ENCODE measurements around the gene WDR64.
"Not testable (repeated sequence)": the region's sequence is repeated elsewhere in the genome, so short reads cannot be mapped to it uniquely, and the experiment has no call there.

WDR64 gene

GRCh38 chr1:241826613-241827012, 174.5 kb downstream of the WDR64 start:
- not testable (repeated sequence) for H3K27ac ChIP-seq (ENCODE audit: low read depth, low read length); H3K27me3 ChIP-seq (ENCODE audit: control insufficient read depth in 5 of 5, insufficient read depth in 4 of 5, low read length in 5 of 5); H3K4me1 ChIP-seq (ENCODE audit: control insufficient read depth in 5 of 5, insufficient read depth in 5 of 5, low read length in 5 of 5); H3K9me3 ChIP-seq (ENCODE audit: control insufficient read depth in 5 of 5, low read length in 5 of 5); H3K36me3 ChIP-seq (ENCODE audit: control insufficient read depth in 5 of 5, insufficient read depth in 5 of 5, low read length in 5 of 5); H3K4me3 ChIP-seq (ENCODE audit: low read depth in 1 of 5, low read length in 5 of 5); H3K9ac ChIP-seq (ENCODE audit: low read length in 5 of 5)

DNA sequence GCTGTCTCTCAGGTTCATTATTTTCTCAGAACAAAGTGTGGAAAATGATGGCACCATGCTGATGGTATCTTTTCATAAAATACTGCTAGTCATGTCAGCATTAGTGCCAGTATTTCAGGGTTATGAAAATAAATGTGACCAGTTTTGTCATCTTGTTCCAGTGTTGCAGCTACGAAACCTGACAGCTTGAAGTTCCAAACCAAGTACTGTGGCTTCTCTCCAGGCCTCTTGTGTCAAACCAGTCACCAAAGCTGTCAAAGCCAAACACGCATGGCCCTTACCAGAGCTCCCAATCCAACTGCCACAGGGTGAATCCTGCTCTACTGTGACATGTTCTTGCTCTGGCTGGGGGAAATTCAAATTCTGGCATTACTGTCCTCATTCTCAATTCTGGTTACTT, 175.2 kb downstream of the WDR64 start:
- Histone ChIP-seq H3K9me3 (ENCODE audit: control insufficient read depth in 5 of 5, low read length in 5 of 5) (no peaks in the 10 kb centered on the region), H3K27me3 (ENCODE audit: control insufficient read depth in 5 of 5, insufficient read depth in 4 of 5, low read length in 5 of 5) (no peaks in the 10 kb centered on the region), H3K27ac (ENCODE audit: low read depth, low read length) (no peak overlapping the region), H3K4me3 (ENCODE audit: low read depth in 1 of 5, low read length in 5 of 5) (no peak overlapping the region), H3K9ac (ENCODE audit: low read length in 5 of 5) (no peak overlapping the region), H3K4me1 (ENCODE audit: control insufficient read depth in 5 of 5, insufficient read depth in 5 of 5, low read length in 5 of 5) (peaks cover 0 to 3% (median 0%) of the 10 kb centered on the region in 5 donors), H3K36me3 (ENCODE audit: control insufficient read depth in 5 of 5, insufficient read depth in 5 of 5, low read length in 5 of 5) (no peaks in the 10 kb centered on the region)

- Histone ChIP-seq H3K9me3 (ENCODE audit: control insufficient read depth in 5 of 5, low read length in 5 of 5) (no peaks in the 10 kb centered on the region), H3K36me3 (ENCODE audit: control insufficient read depth in 5 of 5, insufficient read depth in 5 of 5, low read length in 5 of 5) (no peaks in the 10 kb centered on the region), H3K27ac (ENCODE audit: low read depth, low read length) (no peak overlapping the region), H3K4me3 (ENCODE audit: low read depth in 1 of 5, low read length in 5 of 5) (no peak overlapping the region), H3K4me1 (ENCODE audit: control insufficient read depth in 5 of 5, insufficient read depth in 5 of 5, low read length in 5 of 5) (peaks cover 0 to 3% (median 0%) of the 10 kb centered on the region in 5 donors), H3K9ac (ENCODE audit: low read length in 5 of 5) (no peak overlapping the region), H3K27me3 (ENCODE audit: control insufficient read depth in 5 of 5, insufficient read depth in 4 of 5, low read length in 5 of 5) (peaks cover 0 to 4% (median 0%) of the 10 kb centered on the region in 5 donors)
Measured at GRCh38 chr1:241828463-241829021, 176.5 kb downstream of the WDR64 start.

DNA sequence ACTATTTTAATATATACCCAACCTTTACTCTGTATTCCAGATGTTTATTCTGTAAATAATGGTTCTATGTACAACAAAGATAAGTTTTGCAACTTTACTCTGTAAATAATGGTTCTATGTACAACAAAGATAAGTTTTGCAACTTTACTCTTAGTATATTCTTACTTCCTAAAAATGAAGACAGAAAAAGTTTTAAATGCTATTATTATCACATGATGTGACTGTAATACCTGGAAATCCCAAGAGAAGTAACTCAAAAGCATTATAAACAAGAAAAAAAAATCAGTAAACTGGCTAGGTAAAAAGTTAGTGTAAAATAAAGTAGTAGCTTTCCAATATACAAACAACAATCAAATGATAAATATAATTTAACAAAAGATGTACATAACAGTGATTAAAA, 177.4 kb downstream of the WDR64 start:
- Histone ChIP-seq H3K4me3 (ENCODE audit: low read depth in 1 of 5, low read length in 5 of 5) (no peak overlapping the region), H3K9ac (ENCODE audit: low read length in 5 of 5) (no peak overlapping the region), H3K9me3 (ENCODE audit: control insufficient read depth in 5 of 5, low read length in 5 of 5) (no peaks in the 10 kb centered on the region), H3K36me3 (ENCODE audit: control insufficient read depth in 5 of 5, insufficient read depth in 5 of 5, low read length in 5 of 5) (no peaks in the 10 kb centered on the region), H3K27ac (ENCODE audit: low read depth, low read length) (no peak overlapping the region), H3K27me3 (ENCODE audit: control insufficient read depth in 5 of 5, insufficient read depth in 4 of 5, low read length in 5 of 5) (peaks cover 0 to 4% (median 0%) of the 10 kb centered on the region in 5 donors), H3K4me1 (ENCODE audit: control insufficient read depth in 5 of 5, insufficient read depth in 5 of 5, low read length in 5 of 5) (peaks cover 0 to 3% (median 0%) of the 10 kb centered on the region in 5 donors)

DNA sequence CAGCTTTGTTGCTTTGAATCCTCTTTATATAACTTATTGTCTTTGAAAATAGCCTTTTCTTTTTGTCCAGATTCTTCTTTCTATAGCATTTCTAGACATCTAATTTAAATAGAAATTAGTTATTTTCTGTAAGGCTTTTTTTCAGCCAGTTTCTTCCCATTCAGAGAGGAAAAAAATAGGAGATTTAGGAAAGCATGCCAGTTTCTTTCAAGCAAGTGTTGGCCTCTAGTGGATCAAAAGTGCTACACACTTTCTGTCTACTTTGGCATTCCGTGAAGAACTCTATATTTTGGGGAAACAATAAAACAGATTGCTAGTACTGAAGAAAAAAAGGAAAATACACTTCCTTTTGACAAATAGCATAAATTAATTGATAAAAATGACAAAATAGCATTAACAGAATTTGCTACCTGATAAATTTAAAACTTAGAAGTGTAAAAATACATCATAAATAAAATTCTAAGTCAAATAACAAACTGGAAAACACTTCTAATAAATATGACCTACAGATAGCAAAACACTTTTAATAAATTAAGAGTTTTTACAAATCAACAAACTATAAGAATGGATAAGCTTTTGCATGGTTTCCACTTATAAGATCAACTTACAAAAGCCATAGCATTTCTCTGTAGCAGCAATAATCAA, 182.8 kb downstream of the WDR64 start:
- Histone ChIP-seq H3K4me1 (ENCODE audit: control insufficient read depth in 5 of 5, insufficient read depth in 5 of 5, low read length in 5 of 5) (no peaks in the 10 kb centered on the region), H3K36me3 (ENCODE audit: control insufficient read depth in 5 of 5, insufficient read depth in 5 of 5, low read length in 5 of 5) (no peaks in the 10 kb centered on the region), H3K9ac (ENCODE audit: low read length in 5 of 5) (no peak overlapping the region), H3K4me3 (ENCODE audit: low read depth in 1 of 5, low read length in 5 of 5) (no peak overlapping the region), H3K9me3 (ENCODE audit: control insufficient read depth in 5 of 5, low read length in 5 of 5) (no peaks in the 10 kb centered on the region), H3K27me3 (ENCODE audit: control insufficient read depth in 5 of 5, insufficient read depth in 4 of 5, low read length in 5 of 5) (peaks cover 0 to 4% (median 0%) of the 10 kb centered on the region in 5 donors), H3K27ac (ENCODE audit: low read depth, low read length) (no peak overlapping the region)

DNA sequence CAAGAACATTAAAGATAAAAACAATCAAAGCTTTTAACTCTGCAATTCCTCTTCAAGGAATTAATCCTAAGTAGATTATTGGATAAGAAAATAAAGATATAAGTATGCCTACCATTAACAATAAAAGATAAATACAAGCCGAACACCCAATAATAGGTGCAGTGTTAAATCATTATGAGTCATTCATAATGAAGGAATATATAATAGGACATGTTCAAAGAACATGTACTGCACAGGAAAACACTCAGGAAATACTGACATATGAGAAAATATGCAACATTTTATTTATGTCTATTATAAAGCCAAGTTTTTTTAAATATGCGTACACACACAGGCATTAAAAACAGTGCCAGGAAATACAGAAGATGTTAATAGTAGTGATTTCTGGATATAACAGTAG, 184.9 kb downstream of the WDR64 start:
- no peaks in the 10 kb centered on the region for H3K9me3 ChIP-seq (ENCODE audit: control insufficient read depth in 5 of 5, low read length in 5 of 5)
- H3K4me1 ChIP-seq (ENCODE audit: control insufficient read depth in 5 of 5, insufficient read depth in 5 of 5, low read length in 5 of 5): no peaks in the 10 kb centered on the region
- peaks cover 0 to 4% (median 0%) of the 10 kb centered on the region in 5 donors for H3K27me3 ChIP-seq (ENCODE audit: control insufficient read depth in 5 of 5, insufficient read depth in 4 of 5, low read length in 5 of 5)
- no peak overlapping the region for H3K27ac ChIP-seq (ENCODE audit: low read depth, low read length)
- H3K9ac ChIP-seq (ENCODE audit: low read length in 5 of 5): no peak overlapping the region
- no peak overlapping the region for H3K4me3 ChIP-seq (ENCODE audit: low read depth in 1 of 5, low read length in 5 of 5)
- no peaks in the 10 kb centered on the region for H3K36me3 ChIP-seq (ENCODE audit: control insufficient read depth in 5 of 5, insufficient read depth in 5 of 5, low read length in 5 of 5)

DNA sequence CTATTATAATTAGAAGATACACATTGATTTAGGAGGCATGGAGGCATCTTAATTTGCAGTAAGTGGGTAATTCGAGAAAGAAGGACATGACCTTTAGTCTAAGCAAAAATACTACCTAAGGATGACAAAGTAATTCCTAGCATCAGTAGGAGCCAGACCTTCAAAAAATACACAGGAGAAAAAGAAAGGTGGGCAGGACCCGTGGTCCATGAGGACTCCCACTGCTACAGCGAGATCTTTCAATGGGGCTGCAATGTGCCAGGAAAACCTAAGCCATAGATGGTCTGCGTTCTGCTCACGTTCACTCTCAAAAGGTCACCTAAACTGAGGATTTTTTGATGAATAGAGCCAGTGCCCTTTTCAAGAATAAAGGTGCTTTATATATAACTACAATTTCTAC, 185.3 kb downstream of the WDR64 start:
- no peaks in the 10 kb centered on the region for H3K36me3 ChIP-seq (ENCODE audit: control insufficient read depth in 5 of 5, insufficient read depth in 5 of 5, low read length in 5 of 5)
- H3K9me3 ChIP-seq (ENCODE audit: control insufficient read depth in 5 of 5, low read length in 5 of 5): no peaks in the 10 kb centered on the region
- H3K4me1 ChIP-seq (ENCODE audit: control insufficient read depth in 5 of 5, insufficient read depth in 5 of 5, low read length in 5 of 5): no peaks in the 10 kb centered on the region
- no peak overlapping the region for H3K9ac ChIP-seq (ENCODE audit: low read length in 5 of 5)
- peaks cover 0 to 4% (median 0%) of the 10 kb centered on the region in 5 donors for H3K27me3 ChIP-seq (ENCODE audit: control insufficient read depth in 5 of 5, insufficient read depth in 4 of 5, low read length in 5 of 5)
- H3K27ac ChIP-seq (ENCODE audit: low read depth, low read length): no peak overlapping the region
- H3K4me3 ChIP-seq (ENCODE audit: low read depth in 1 of 5, low read length in 5 of 5): no peak overlapping the region

DNA sequence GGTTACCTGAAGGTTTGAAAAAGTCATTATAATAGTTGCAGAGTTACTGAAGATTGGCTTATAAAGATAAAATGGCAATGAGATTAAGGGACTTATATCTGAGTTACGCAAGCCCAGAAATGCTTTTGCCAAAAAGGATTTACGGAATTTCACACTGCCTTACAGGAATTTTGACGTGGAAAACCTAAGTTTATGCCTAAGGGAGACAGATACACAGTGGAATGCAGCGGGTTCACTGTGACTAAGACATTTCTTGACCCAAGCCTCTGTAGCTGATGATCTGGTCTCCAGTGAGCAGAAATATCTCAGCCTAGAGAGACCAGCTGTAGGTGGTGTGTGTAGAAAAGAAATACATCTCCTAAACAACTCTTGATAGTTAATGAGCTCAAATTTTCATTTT, 185.8 kb downstream of the WDR64 start:
- no peaks in the 10 kb centered on the region for H3K9me3 ChIP-seq (ENCODE audit: control insufficient read depth in 5 of 5, low read length in 5 of 5)
- H3K4me1 ChIP-seq (ENCODE audit: control insufficient read depth in 5 of 5, insufficient read depth in 5 of 5, low read length in 5 of 5): no peaks in the 10 kb centered on the region
- H3K36me3 ChIP-seq (ENCODE audit: control insufficient read depth in 5 of 5, insufficient read depth in 5 of 5, low read length in 5 of 5): no peaks in the 10 kb centered on the region
- no peak overlapping the region for H3K27ac ChIP-seq (ENCODE audit: low read depth, low read length)
- H3K4me3 ChIP-seq (ENCODE audit: low read depth in 1 of 5, low read length in 5 of 5): no peak overlapping the region
- no peak overlapping the region for H3K9ac ChIP-seq (ENCODE audit: low read length in 5 of 5)
- peaks cover 0 to under 1% (median 0%) of the 10 kb centered on the region in 5 donors for H3K27me3 ChIP-seq (ENCODE audit: control insufficient read depth in 5 of 5, insufficient read depth in 4 of 5, low read length in 5 of 5)

GRCh38 chr1:241838897-241839296, 186.8 kb downstream of the WDR64 start:
- no peaks in the 10 kb centered on the region for H3K27me3 ChIP-seq (ENCODE audit: control insufficient read depth in 5 of 5, insufficient read depth in 4 of 5, low read length in 5 of 5)
- no peak overlapping the region for H3K4me3 ChIP-seq (ENCODE audit: low read depth in 1 of 5, low read length in 5 of 5)
- H3K4me1 ChIP-seq (ENCODE audit: control insufficient read depth in 5 of 5, insufficient read depth in 5 of 5, low read length in 5 of 5): no peaks in the 10 kb centered on the region
- H3K9me3 ChIP-seq (ENCODE audit: control insufficient read depth in 5 of 5, low read length in 5 of 5): no peaks in the 10 kb centered on the region
- H3K9ac ChIP-seq (ENCODE audit: low read length in 5 of 5): no peak overlapping the region
- no peaks in the 10 kb centered on the region for H3K36me3 ChIP-seq (ENCODE audit: control insufficient read depth in 5 of 5, insufficient read depth in 5 of 5, low read length in 5 of 5)
- no peak overlapping the region for H3K27ac ChIP-seq (ENCODE audit: low read depth, low read length)

DNA sequence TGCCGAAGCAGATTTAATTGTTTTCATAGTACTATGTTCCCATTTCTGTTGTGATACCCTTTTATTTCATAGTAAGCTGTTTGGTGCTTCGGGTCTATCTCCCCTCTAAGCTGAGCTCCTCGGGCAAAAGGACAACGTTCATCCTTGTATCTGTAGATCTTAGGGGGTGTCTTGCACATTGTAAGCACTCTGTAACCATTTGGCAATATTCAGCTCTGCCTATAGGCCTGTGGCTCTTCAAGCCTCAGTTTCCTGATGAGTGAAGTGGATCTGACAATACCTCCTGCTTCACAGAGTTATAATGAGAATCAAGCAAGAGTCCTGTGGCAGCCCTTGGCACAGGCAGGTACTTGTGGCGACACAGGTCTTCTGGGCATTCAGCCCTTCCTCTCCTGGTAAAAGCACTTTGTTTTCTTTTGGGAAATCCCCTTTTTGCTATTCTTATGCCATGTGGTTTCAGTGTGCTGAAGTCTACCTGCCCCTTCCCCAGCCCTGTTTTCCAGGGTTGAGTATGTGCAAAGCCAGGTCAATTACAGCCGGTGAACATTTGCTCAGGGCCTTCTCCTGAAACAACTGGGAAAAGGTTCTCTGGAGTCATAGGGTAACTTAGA, 187.4 kb downstream of the WDR64 start:
- Histone ChIP-seq H3K9me3 (ENCODE audit: control insufficient read depth in 5 of 5, low read length in 5 of 5) (no peaks in the 10 kb centered on the region), H3K27me3 (ENCODE audit: control insufficient read depth in 5 of 5, insufficient read depth in 4 of 5, low read length in 5 of 5) (no peaks in the 10 kb centered on the region), H3K9ac (ENCODE audit: low read length in 5 of 5) (no peak overlapping the region), H3K36me3 (ENCODE audit: control insufficient read depth in 5 of 5, insufficient read depth in 5 of 5, low read length in 5 of 5) (no peaks in the 10 kb centered on the region), H3K4me1 (ENCODE audit: control insufficient read depth in 5 of 5, insufficient read depth in 5 of 5, low read length in 5 of 5) (no peaks in the 10 kb centered on the region), H3K27ac (ENCODE audit: low read depth, low read length) (no peak overlapping the region), H3K4me3 (ENCODE audit: low read depth in 1 of 5, low read length in 5 of 5) (no peak overlapping the region)
